Loucy (cell line): ENCODE results near the gene FABP3.
"Not testable (repeated sequence)": the region's sequence is repeated elsewhere in the genome, so short reads cannot be mapped to it uniquely, and the experiment has no call there.

Source experiments
- H2AFZ ChIP-seq: fragments of 200-600 bp; sonication (generic); 2 replicates; pipeline ENCODE4 v1.6.0; 2016; ENCODE audit warnings: antibody characterized with exemption, mild to moderate bottlenecking, low read length, moderate library complexity
- H3F3A ChIP-seq: fragments of 200-600 bp; 2 replicates; pipeline ENCODE4 v1.6.0; 2016; ENCODE audit warnings: antibody characterized with exemption, low read depth, mild to moderate bottlenecking
- H3K27me3 ChIP-seq: fragments of 200-600 bp; sonication (generic); 2 replicates; pipeline ENCODE4 v1.6.1; 2014; ENCODE audit warnings: low read length, mild to moderate bottlenecking; ENCODE audit not compliant: insufficient read depth, poor library complexity, severe bottlenecking
- H3K36me3 ChIP-seq: fragments of 200-600 bp; sonication (generic); 2 replicates; pipeline ENCODE4 v1.6.1; 2016; ENCODE audit warnings: low read length; ENCODE audit not compliant: insufficient read depth
- H3K4me1 ChIP-seq: fragments of 200-600 bp; sonication (generic); 2 replicates; pipeline ENCODE4 v1.5.1; 2014; ENCODE audit warnings: low read length, mild to moderate bottlenecking; ENCODE audit not compliant: insufficient read depth, poor library complexity, severe bottlenecking
- H3K4me2 ChIP-seq: fragments of 200-600 bp; sonication (generic); 2 replicates; pipeline ENCODE4 v1.6.0; 2014; ENCODE audit warnings: antibody characterized with exemption, low read length, low read depth, mild to moderate bottlenecking; ENCODE audit not compliant: poor library complexity, severe bottlenecking
- H3K4me3 ChIP-seq: fragments of 200-600 bp; sonication (generic); 2 replicates; pipeline ENCODE4 v1.5.1; 2014; ENCODE audit warnings: low read length, mild to moderate bottlenecking, mixed read lengths; ENCODE audit not compliant: poor library complexity, severe bottlenecking
- H3K79me2 ChIP-seq: fragments of 200-600 bp; sonication (generic); 2 replicates; pipeline ENCODE4 v1.6.1; 2014; ENCODE audit warnings: low read length; ENCODE audit not compliant: insufficient read depth
- H3K9ac ChIP-seq: fragments of 200-600 bp; sonication (generic); 2 replicates; pipeline ENCODE4 v1.6.0; 2014; ENCODE audit warnings: mild to moderate bottlenecking, low read depth, low read length, moderate library complexity; ENCODE audit not compliant: poor library complexity, severe bottlenecking
- H3K9me2 ChIP-seq: fragments of 200-600 bp; sonication (generic); replicated peaks from 2 replicates; pipeline ENCODE4 v1.6.1; 2016; ENCODE audit warnings: low read depth, low read length, mixed read lengths
- H3K9me3 ChIP-seq: fragments of 200-600 bp; sonication (generic); 2 replicates; pipeline ENCODE4 v1.6.1; 2014; ENCODE audit warnings: mild to moderate bottlenecking, antibody characterized with exemption, low read length, low read depth; ENCODE audit not compliant: insufficient read depth
- H4K20me1 ChIP-seq: fragments of 200-600 bp; sonication (generic); 2 replicates; pipeline ENCODE4 v1.6.0; 2014; ENCODE audit warnings: antibody characterized with exemption, low read length, mild to moderate bottlenecking; ENCODE audit not compliant: insufficient read depth, poor library complexity, severe bottlenecking
- EZH2phosphoT487 ChIP-seq: fragments of 200-600 bp; IDR thresholded peaks from 2 replicates; pipeline ENCODE4 v1.6.1; 2018; ENCODE audit warnings: antibody characterized with exemption, mild to moderate bottlenecking, moderate library complexity, borderline replicate concordance
- TF ChIP-seq, protein P1 (sequence below): fragments of 200-600 bp; sonication (generic); conservative IDR thresholded peaks from 2 replicates; pipeline ENCODE4 v1.5.1; 2014; ENCODE audit warnings: mild to moderate bottlenecking, antibody characterized with exemption, low read length

Gene FABP3

DNA sequence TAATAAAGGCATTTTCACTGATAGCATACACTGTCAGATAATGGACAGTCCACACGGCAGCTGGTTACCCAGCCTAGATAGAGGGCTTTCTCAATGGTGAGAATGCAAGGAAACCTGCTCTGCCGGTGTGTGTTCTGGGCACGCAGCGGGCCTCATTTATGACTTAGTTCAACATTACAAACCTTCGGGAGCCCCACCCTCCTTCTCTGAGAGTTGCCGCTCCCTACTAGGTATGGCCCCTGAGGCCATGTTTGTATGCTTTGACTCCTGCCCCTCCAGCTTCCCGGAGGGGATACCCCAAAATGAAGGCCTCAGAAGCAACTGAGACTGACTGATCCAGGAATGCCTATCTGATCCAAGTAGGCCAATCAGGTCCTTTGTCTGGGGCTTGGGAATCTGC, 17.2 kb upstream of the FABP3 start:
- Histone ChIP-seq H3K9me3 (no peaks in the 10 kb centered on the region), H3K9ac (no peak overlapping the region), H3F3A (no peaks in the 10 kb centered on the region), H3K79me2 (no peaks in the 10 kb centered on the region), H3K36me3 (no peaks in the 10 kb centered on the region), H3K4me1 (peaks cover 7% of the 10 kb centered on the region), H4K20me1 (no peaks in the 10 kb centered on the region), H2AFZ (no peak overlapping the region), H3K4me2 (no peak overlapping the region), H3K4me3 (no peak overlapping the region), H3K27me3 (no peaks in the 10 kb centered on the region), H3K9me2 (no peaks in the 10 kb centered on the region)
- TF ChIP-seq EZH2phosphoT487, result no peak
- TF ChIP-seq, protein P1, sequence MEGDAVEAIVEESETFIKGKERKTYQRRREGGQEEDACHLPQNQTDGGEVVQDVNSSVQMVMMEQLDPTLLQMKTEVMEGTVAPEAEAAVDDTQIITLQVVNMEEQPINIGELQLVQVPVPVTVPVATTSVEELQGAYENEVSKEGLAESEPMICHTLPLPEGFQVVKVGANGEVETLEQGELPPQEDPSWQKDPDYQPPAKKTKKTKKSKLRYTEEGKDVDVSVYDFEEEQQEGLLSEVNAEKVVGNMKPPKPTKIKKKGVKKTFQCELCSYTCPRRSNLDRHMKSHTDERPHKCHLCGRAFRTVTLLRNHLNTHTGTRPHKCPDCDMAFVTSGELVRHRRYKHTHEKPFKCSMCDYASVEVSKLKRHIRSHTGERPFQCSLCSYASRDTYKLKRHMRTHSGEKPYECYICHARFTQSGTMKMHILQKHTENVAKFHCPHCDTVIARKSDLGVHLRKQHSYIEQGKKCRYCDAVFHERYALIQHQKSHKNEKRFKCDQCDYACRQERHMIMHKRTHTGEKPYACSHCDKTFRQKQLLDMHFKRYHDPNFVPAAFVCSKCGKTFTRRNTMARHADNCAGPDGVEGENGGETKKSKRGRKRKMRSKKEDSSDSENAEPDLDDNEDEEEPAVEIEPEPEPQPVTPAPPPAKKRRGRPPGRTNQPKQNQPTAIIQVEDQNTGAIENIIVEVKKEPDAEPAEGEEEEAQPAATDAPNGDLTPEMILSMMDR, result no peak

DNA sequence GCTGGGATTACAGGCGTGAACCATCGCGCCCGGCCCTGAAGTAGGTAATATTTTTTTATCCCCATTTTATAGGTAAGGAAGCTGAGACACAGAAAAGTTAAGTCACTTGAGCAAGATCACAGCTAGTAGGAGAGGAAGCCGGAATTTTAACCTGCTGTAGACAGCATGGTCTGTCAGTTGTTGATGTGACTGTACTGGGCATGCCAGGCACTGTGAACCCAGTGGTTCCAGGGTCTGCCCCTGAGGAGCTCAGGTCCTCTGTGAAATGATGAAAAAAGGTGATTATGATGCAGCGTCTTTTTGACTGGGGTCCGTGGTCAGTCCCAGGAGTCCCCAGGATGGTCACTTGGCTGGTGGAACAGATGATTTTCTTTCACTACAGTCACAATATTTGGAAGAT, 16.7 kb upstream of the FABP3 start:
- H3F3A ChIP-seq, result no peaks in the 10 kb centered on the region
- H3K4me3 ChIP-seq, result no peak overlapping the region
- no peaks in the 10 kb centered on the region for H3K79me2 ChIP-seq
- no peak overlapping the region for H3K4me2 ChIP-seq
- no peaks in the 10 kb centered on the region for H3K9me3 ChIP-seq
- H2AFZ ChIP-seq, result no peak overlapping the region
- H3K9me2 ChIP-seq, result no peaks in the 10 kb centered on the region
- no peaks in the 10 kb centered on the region for H3K27me3 ChIP-seq
- H3K36me3 ChIP-seq, result no peaks in the 10 kb centered on the region
- H3K4me1 ChIP-seq, result peaks cover 4% of the 10 kb centered on the region
- no peaks in the 10 kb centered on the region for H4K20me1 ChIP-seq
- TF ChIP-seq, protein P1, result no peak
- TF ChIP-seq EZH2phosphoT487, result no peak
- no peak overlapping the region for H3K9ac ChIP-seq

DNA sequence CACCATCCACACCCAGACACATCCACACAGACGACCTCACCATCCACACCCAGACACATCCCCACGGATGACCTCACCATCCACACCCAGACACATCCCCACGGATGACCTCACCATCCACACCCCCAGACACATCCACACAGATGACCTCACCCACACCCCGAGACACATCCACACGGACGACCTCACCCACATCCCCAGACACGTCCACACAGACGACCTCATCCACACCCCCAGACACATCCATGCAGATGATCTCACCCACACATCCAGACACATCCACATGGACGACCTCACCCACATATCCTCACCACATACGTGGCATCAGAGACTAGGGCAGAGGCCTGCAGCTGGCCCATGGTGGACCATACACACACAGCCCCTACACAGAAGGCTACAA, 14.7 kb upstream of the FABP3 start:
- H4K20me1 ChIP-seq, result no peaks in the 10 kb centered on the region
- TF ChIP-seq, protein P1, result no peak
- TF ChIP-seq EZH2phosphoT487, result no peak
- H3K9me2 ChIP-seq, result no peaks in the 10 kb centered on the region
- no peak overlapping the region for H3K9ac ChIP-seq
- H3K4me3 ChIP-seq, result no peak overlapping the region
- H3K4me1 ChIP-seq, result no peaks in the 10 kb centered on the region
- no peaks in the 10 kb centered on the region for H3K9me3 ChIP-seq
- H3F3A ChIP-seq, result no peaks in the 10 kb centered on the region
- H3K4me2 ChIP-seq, result no peak overlapping the region
- H3K36me3 ChIP-seq, result no peaks in the 10 kb centered on the region
- H3K27me3 ChIP-seq, result no peaks in the 10 kb centered on the region
- H2AFZ ChIP-seq, result no peak overlapping the region
- no peaks in the 10 kb centered on the region for H3K79me2 ChIP-seq

DNA sequence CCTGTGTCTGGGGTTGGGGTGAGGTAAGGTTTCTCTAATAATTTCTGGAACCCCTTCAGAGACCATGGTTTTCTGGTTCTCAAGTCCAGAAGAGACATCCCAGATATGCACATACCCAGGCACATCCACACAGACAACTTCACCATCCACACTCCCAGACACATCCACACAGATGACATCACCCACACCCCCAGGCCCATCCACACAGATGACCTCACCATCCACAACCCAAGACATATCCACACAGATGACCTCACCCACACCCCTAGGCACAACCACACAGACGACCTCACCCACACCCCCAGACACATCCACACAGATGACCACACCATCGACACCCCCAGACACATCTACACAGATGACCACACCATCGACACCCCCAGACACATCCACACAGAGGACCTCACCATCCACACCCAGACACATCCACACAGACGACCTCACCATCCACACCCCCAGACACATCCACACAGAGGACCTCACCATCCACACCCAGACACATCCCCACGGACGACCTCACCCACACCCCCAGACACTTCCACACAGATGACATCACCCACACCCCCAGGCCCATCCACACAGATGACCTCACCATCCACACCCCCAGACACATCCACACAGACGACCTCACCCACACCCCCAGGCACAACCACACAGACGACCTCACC, 13.8 kb upstream of the FABP3 start:
- H3F3A ChIP-seq, H2AFZ ChIP-seq, H3K4me1 ChIP-seq, H3K9me2 ChIP-seq, H4K20me1 ChIP-seq, H3K4me3 ChIP-seq, H3K9ac ChIP-seq, H3K9me3 ChIP-seq, H3K36me3 ChIP-seq, H3K4me2 ChIP-seq, H3K79me2 ChIP-seq, H3K27me3 ChIP-seq: not testable (repeated sequence)
